ENCODE data around the gene DOCK4.

Gene DOCK4

DNA sequence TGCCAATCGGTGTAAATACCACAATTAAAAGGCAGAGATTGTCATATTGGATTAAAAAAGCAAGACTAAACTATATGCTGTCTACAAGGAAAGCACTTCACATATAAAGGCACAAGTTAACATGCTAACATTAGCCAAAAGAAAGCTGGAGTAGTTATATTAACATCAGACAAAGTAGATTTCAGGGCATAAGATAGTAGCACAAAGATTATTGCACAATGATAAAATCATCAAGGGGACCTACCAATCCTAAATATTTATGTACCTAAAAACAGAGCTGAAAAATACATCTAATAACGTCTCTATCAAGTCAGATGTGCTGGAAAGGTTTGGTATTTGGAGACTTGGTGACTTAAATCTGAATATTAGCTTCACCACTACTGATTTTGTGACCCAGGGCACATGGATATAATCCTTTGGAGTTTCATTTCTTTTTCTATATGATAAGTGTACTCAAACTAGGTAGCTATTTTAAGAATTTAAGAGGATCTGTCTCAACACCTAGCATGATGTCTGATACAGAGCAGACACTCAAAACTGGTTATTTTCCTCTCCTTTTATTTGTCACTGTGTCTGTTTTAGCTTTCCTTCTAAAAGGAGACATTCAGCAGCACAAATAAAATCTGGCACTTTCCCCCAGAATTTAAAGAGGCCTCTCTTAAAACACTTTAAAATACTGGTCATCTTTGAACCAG, 156.5 kb downstream of the DOCK4 start:
- no peak for DNase-seq (ENCODE audit: low read depth)

DNA sequence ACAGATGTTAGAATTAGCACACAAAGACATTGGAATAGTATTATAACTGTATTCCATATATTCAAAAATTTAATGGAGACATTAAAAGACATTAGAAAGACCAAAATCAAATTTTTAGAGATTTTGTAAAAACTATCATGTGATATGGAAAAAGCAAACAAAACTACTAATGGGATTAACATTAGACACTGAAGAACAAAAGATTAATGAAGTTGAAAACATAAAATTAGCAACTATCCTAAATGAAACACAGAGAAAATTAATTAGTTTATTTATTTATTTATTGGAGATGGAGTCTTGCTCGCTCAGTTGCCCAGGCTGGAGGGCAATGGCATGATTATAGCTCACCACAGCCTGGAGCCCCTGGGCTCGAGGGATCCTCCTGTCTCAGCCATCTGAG, 158.8 kb downstream of the DOCK4 start:
- DNase-seq (ENCODE audit: low read depth), result no peak

DNA sequence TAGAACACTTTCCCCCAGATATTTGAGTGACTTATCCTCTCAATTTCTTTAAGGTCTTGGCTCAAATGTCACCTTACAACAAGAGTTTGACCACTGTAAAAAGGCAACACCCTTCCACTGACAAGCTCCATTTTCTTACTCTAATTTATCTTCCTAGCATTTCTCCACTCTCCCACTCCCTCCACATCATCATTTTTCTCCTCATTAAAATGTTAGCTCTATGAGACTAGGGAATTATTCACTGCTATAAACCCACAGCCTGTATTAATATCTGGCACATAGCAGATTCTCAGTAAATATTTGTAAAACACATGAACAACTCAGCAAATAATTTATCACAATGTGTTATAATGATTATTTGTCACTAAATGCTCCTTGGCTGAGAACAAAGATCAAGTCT, 161.0 kb downstream of the DOCK4 start:
- no peak for DNase-seq (ENCODE audit: low read depth)

DNA sequence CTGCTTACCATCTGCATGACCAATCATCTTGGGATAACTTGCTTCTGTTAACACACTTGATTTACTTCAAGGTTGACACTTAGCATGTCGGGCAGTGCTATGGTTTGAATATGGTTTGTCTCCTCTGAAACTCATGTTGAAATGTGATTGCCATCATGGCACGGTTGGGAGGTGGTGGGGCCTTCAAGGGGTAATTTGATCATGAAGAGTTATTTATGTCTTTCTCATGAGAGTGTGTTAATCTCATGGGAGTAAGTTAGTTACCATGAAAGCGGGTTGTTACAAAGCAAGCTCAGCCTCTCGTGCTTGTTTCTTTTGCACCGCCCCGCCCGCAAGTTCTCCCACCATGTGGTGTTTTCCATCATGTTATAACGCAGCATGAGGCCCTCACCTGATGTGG, 163.6 kb downstream of the DOCK4 start:
- no peak for DNase-seq (ENCODE audit: low read depth)

DNA sequence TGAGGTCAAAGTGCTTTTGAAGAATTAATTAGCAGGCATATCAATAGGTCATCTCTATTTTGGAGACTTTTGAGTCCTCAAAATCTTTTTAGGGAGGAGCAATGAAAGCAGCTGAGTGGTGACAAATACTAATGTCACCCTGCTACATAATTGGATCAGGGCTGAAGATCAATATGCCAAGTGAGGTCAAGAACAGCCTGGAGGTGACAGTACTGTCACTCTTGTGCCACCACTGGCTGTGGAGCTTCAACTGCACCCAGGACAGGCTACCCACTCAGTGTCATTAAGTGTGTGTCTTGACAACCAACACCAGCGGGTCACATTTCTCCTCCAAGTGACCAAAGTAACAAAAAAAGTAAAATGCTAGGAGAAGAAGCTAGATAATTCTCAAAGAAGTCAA, 167.8 kb downstream of the DOCK4 start:
- DNase-seq (ENCODE audit: low read depth), result no peak

DNA sequence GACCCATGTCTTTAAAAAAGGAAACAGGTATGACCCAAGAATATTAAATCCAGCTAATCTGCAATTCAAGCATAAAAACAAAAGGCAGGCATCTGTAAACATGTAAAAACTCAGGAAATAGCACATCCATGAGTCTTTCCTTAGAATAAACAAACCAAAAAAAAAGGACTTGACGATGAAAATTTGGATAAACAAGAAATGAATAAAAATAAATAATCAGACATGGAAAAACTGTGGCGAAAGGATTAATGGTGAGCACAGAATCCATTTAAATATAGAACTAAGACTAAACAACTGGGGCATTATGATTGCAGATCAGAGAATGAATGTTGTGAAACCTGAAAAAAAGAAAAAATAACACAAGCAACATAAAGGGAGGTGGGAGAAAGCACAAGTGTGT, 170.1 kb downstream of the DOCK4 start:
- no peak for DNase-seq (ENCODE audit: low read depth)

DNA sequence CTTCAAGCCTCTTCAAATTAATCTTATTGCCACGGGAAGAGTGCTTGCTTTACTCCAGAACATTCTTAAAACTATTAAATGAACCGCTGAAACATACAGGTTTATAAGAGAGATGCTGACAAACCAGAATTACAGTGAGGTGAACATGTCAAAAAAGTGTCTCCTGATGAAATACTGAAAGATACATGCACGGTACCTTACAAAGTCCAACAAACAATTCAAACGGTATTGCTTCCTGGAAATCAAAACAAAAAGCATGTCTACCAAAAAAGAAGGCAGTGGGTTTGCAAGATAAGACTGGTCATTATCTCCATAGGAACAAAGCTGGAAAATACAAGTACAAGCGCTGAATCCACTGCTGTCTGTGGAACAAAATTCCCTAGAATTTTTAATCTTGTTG, 174.5 kb downstream of the DOCK4 start:
- DNase-seq (ENCODE audit: low read depth), result no peak

DNA sequence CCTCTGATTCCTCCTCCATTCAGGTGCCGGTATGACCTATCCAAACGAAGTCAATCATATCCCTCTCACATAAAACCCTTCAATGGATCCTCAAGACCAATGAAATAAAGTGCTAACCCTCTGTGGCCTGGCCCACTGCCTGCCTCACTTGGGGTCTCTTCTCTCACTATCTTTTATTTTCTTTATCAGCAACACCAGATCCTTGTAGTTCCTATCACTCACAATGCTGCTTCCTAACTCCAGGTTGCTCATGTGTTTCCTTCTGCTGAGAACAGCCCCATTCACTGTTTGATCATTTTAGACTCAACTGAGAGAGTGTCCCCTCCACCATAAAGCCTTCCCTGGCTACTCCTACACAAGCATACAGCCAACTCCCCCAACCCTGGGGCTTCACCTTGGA, 180.6 kb downstream of the DOCK4 start:
- no peak for DNase-seq (ENCODE audit: low read depth)

DNA sequence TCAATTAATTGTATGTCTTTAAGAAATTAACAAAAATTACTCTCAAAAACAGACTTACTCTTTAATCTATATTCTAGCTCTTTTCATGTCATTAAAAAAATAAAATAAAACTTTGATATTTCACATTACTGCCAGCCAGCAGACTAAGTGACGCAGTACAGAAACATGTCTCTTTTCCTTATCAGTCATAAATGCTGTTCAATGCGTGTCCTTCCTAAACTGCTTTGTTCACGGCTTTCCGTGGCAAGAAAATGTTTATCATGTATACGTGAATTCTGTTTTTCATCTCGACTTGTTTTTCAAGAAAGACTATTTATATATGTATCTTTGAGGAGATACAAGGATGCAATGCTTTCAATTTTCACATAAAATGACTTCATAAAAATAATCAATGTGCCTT, 182.4 kb downstream of the DOCK4 start:
- DNase-seq (ENCODE audit: low read depth), result no peak

DNA sequence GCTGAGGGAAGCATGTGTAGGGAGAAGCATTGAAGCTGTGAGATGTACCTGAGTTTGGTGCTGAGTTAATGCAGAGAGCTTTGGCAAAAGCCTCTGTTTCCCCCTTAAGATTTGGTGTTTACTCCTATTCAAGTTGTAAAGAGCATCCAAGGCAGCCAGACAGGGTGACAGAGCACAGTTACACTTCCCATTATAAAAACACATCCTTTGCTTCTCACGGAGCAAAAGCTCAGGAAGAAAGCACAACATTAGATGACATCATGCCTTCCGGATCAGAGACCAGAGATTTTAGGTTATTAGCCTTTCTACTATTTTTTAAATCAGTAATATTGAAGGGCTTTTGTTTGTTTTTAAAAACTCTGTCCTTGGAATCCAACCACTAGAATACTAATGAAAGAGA, 182.9 kb downstream of the DOCK4 start:
- no peak for DNase-seq (ENCODE audit: low read depth)

DNA sequence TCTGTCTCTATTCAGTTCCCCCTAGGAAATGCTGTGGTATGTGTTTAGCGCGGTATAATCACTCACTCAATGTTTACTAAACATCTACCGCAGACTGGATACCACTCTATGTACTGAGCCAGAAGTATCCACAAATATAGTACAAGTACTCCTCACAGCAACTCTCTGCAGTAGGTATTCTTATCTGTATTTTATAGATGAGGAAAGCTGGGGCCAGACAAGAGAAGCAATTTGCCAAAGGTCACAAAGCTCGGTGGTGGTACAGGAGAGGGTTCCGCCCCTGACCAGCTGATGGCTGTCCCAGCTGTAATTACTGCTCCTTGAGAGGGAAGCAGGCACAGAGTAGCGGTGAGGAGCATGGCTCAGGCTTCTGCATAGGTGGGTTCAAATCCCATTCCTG, 184.1 kb downstream of the DOCK4 start:
- DNase-seq (ENCODE audit: low read depth), result no peak

DNA sequence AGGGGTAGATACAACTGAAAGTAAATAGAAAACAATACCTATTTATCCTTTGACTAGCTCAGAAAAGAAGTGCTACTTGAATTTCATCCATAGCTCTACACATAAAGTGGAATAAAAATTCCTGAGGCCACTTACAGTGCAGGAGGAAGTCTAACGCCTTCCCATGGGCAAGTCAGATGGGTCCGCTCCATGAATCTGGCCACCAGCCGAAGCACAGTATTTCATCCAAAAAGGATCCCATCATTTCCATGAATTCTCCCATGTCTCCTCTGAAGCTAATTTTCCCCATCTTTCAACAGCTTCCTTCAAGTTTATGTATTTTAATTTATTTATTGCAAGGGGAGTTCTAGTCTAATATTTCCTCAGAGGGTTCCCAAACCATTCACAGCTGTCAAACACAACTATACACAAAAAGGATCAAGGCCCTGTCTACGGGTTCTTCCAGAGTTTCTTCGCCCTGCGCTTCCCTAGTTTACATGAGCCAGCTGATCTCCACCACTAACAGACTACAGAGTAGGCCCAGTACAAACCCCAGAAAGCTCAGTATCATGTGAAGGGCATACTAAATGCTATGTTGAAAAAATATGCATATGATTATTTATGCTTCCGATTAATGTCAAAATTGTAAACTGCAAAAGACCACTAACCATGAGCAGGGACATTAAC, 184.7 kb downstream of the DOCK4 start:
- DNase-seq (ENCODE audit: low read depth), result no peak

DNA sequence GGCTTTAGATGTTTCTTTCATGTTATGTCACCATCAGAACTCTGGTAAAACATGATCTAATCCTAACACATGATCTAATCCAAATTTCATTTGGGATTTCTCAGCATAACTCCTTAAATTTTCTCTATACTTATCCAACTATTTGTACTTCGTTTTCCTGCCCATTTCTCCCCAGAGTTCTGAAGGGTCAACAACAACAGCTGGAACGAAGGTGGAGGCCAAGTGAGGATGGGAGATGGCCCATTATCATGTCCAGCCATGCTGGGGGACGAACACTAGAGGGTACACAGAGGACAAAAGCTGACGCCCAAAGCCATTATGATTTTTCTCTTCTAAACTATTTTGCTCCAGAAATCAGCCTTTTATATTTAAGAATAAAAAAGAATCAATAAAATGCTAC, 185.4 kb downstream of the DOCK4 start:
- DNase-seq (ENCODE audit: low read depth), result no peak

DNA sequence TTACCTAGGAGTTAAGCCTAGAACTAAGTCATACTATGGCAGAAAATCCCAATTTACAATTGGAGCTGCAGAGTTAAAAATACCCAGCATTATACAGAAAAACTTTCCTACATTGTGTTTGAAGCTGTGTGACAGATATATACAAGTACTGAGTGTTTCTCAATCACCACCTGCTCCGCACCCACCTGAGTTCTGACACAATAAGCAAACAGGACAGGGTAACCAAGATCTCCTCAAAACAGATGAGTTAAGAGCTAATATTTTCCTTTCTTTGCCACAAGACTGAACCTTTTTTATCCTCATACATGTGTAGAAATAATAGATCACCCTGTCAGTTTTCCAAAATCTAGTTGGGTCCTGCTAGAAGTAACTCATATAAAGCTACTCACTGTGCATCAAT, 186.3 kb downstream of the DOCK4 start:
- no peak for DNase-seq (ENCODE audit: low read depth)

DNA sequence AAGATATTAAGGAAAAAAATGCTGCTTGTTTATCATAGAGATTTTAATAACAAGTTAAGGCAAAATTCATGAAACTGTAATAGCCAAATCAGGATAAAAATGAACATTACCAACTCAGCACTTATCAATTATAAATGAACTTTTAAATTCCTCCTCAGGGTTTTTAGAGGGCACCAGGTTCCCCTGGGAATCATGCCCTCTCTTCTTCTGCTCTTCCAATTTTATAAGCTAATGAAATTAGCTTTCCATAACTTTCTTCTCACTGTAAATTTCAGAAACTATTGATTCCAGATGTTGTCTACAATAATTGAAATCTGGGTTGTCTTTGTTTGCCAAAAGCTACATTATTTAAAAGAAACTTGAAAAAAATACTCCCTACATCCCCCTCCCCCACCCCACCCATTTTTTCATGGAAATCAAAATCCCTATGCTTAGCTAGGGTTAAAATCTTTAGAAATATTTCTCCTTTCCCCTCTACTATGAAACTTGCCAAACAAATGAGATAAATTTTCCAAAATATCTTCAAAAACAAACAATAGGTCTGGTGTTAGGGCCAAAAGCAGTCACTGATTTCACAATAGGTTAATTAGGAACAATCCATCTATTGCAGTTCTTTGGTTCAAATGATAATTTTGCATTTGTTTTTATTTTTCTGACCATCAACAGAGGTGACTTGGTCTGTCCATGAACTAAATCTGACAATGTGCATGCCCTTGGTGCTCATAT, 187.7 kb downstream of the DOCK4 start:
- DNase-seq (ENCODE audit: low read depth), result no peak

DNA sequence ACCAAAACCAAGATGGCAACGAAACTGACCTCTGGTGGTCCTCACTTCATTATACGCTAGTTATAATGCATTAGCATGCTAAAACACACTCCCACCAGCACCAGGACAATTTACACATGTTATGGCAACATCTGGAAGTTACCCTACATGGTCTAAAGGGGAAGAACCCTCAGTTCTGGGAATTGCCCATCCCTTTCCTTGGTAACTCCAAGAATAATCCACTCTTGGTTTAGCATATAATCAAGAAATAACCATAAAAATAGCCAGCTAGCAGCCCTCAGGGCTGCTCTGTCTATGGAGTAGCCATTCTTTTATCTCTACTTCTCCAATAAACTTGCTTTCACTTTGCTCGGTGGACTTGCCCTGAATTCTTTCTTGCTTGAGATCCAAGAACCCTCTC, 191.1 kb downstream of the DOCK4 start:
- no peak for DNase-seq (ENCODE audit: low read depth)

DNA sequence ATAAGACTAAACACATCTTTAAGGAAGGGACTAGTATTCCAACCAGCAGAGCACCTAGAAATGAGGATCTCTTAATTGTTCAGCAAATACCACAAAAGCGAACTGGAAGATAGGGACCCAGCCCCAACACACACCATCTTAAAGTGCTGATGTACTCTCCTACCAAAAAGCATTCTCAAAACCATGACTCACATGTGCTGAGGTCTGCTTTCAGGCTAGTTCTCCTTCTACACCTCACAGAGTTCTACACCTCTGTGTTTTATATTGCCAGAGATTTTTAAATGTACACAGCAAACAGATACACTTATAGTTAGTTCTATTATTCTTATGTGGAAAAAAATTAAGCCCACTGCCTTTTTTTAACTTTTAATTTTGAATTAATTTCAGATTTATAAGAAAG, 191.9 kb downstream of the DOCK4 start:
- no peak for DNase-seq (ENCODE audit: low read depth)

DNA sequence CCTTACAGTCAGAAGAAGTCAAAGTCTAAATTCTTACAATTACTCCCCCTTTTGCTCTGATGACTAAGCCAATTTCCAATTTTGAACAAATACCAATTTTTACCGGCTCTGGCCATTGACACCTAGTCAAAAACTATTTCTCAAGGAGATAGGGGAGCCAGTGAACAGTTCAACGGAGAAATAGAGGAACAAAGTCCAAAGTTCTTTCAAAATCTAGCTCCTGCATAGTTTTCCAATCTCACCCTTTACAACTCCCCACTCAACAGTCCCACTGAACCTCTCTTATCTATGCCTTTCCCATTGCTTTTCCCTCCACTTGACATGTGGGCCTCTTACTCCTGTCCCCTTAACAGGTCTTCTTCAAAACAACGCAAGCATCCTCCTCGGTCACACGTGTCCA, 192.9 kb downstream of the DOCK4 start:
- DNase-seq (ENCODE audit: low read depth), result no peak

DNA sequence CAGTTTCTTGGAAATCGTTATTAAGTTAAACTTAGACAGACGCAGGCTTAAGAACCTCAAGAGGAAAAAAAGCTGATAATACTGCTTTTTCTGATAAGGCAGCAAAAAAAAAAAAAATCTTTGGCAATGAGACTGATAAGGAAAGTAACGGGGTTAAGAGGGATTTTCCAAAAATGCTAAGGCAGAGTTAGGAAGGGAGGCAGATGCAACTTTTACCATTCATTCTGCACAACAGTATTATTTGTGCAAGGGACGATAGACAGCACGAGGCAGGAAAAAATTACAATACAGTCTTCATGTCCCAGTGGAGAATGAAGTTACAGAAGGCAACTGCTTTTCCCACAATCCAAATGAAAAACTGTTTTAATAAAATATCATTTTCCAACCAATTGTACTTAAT, 194.0 kb downstream of the DOCK4 start:
- DNase-seq (ENCODE audit: low read depth), result no peak

DNA sequence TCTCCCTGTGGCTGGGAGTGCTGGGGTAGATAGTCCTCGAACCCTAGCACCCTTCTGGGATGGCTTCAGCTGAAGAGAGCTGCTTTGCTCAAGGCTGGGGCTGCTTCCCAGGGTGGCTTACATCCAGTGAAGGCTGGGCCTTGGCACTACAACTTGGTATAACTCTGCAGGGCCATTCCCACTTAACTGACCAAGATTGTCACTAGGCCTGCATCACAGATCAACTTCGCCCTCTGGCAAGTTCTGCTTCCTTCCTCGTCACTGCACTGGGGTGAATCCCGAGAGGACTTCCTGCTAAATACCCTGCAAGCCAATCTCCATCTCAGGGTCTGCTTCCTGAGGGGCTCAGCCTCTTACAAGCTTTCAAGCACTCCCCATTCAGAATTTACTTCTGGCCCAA, 195.2 kb downstream of the DOCK4 start:
- DNase-seq (ENCODE audit: low read depth), result no peak

DNA sequence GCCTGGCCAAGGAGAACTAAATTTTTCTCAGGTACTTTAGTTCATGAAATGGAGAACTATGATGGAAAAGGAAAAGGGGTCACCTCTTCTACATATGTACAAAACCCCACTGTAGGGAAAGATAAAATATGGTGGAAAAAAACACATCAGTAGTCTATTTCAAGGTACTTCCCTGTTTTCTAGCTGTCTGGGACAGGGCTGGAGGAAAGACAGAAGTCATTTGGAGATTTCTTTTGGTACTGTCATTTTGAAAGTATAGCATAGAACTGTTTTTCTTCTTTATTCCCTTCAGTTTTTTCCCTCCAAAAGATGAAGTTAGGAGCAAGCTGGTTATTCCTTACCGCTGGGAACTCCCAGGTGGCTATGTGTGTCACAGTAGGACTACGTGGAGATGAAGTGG, 196.1 kb downstream of the DOCK4 start:
- no peak for DNase-seq (ENCODE audit: low read depth)

DNA sequence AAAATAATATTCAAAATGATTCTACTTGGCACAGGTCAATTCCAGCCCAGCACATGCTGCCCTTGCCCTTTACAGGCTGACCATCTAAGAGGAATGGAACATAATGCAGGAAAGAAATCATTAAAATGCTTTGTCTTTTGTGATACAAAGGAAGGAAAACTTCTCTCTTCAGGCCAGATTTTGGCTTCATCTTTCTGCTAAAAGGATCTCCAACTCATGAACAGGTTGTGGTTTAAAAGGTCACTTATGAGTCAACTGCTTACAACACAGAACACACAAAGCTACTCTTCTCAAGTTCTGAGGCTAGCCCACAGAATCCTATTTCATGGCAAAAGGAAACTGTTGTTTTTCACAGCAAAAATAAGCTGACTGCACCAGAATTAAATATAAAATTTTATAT, 197.1 kb downstream of the DOCK4 start:
- no peak for DNase-seq (ENCODE audit: low read depth)

DNA sequence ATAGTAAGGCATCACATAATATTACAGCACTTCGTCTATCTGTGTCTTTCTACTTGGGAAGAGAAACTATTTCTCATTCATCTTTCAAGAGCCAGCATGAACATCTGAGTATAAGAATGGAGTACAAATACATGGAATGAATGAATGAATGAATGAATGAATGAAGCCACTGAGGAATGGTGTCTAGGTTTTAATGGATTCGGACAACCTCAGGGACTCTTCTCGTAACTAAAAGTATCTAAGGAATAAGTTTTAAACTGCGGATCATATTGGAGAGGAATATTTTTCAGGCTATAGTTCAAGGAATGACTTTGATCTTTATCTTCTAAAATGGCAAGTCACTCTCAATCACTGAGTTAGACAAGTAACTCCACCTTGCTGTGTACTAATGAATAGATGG, 199.0 kb downstream of the DOCK4 start:
- no peak for DNase-seq (ENCODE audit: low read depth)

DNA sequence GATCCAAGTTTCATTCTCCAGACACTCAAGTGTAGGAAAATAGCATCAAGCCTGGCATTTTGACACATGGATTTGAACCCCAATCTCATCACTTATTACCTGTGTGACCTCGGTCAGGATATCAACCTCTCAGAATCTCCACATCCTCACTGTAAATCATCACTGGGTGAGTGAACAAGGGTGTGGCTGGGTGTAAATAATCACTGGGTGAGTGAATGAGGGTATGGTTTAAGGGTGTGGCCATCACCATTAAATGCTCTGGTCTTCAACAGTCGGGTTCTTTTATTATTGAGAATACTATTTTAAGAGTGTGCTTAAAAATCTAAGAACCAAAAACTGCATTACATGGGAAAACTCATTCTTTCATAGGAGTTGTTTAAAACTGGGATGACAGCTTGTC, 200.1 kb downstream of the DOCK4 start:
- no peak for DNase-seq (ENCODE audit: low read depth)

Measured in activated gamma-delta T cell treated with anti-CD3 and anti-CD28 coated beads, Interleukin-2, amount 50 U/mL, for 16 hours (primary cell).